Hindlimb muscle (tissue), 1 donor: ENCODE data around the gene SYT15B. TPM values are rescaled to one million over a fixed set of nuclear protein-coding genes. Genes with fewer than 3 reads are reported as not detected.
"Not testable (repeated sequence)": the region's sequence is repeated elsewhere in the genome, so short reads cannot be mapped to it uniquely, and the experiment has no call there.

Experiments
- DNase-seq: peaks from one replicate; pipeline ENCODE4 v3.0.0-alpha.2; 2013
- polyA plus RNA-seq: library from polyadenylated mRNA; unstranded; fragments of 120-200 nt; gene quantifications from one replicate; pipeline ENCODE4 v1.2.1, GENCODE V29; 2013; ENCODE audit not compliant: insufficient read length

The SYT15B gene
- 1.3 TPM for polyA plus RNA-seq

GRCh38 chr10:47763554-47764175 is at the start of gene SYT15B:
TSS of gene SYT15B (minus strand) at chr10:47763592. CDS start at chr10:47762640, 952 bp downstream.
- not testable (repeated sequence) for DNase-seq

GRCh38 chr10:47779590-47779989 is 16.2 kb upstream of the SYT15B start:
- DNase-seq, result not testable (repeated sequence)

- not testable (repeated sequence) for DNase-seq
These were observed 12.2 kb upstream of the SYT15B start for GRCh38 chr10:47775361-47776231.

- DNase-seq, result not testable (repeated sequence)
These were observed 7.4 kb upstream of the SYT15B start for GRCh38 chr10:47770745-47771144.

GRCh38 chr10:47768578-47769115 is 5.3 kb upstream of the SYT15B start:
- not testable (repeated sequence) for DNase-seq

GRCh38 chr10:47768085-47768484 is 4.7 kb upstream of the SYT15B start:
- DNase-seq, result not testable (repeated sequence)

- DNase-seq, result not testable (repeated sequence)
These were observed 3.8 kb upstream of the SYT15B start for GRCh38 chr10:47767236-47767635.

- DNase-seq, result not testable (repeated sequence)
These were observed 1.8 kb upstream of the SYT15B start for GRCh38 chr10:47765232-47765631.

GRCh38 chr10:47762674-47763553 is 478 bp downstream of the SYT15B start:
- not testable (repeated sequence) for DNase-seq

- DNase-seq, result not testable (repeated sequence)
These were observed 4.5 kb downstream of the SYT15B start for GRCh38 chr10:47758855-47759254.

- DNase-seq, result not testable (repeated sequence)
These were observed 7.2 kb downstream of the SYT15B start for GRCh38 chr10:47756169-47756568.

GRCh38 chr10:47753871-47754270 is 9.5 kb downstream of the SYT15B start:
- DNase-seq, result not testable (repeated sequence)

- not testable (repeated sequence) for DNase-seq
These were observed 10.2 kb downstream of the SYT15B start for GRCh38 chr10:47753176-47753575.

GRCh38 chr10:47751821-47752220 is 11.6 kb downstream of the SYT15B start:
- not testable (repeated sequence) for DNase-seq

GRCh38 chr10:47750360-47750759 is 13.0 kb downstream of the SYT15B start:
- DNase-seq, result not testable (repeated sequence)

GRCh38 chr10:47746780-47747376 is 16.5 kb downstream of the SYT15B start:
- peak; percentile 31 for DNase-seq

GRCh38 chr10:47744881-47745280 is 18.5 kb downstream of the SYT15B start:
- DNase-seq, result not testable (repeated sequence)

GRCh38 chr10:47743611-47744550 is 19.5 kb downstream of the SYT15B start:
- peak; percentile 6 for DNase-seq

- DNase-seq, result not testable (repeated sequence)
These were observed 22.5 kb downstream of the SYT15B start for GRCh38 chr10:47740868-47741267.

GRCh38 chr10:47730911-47731310 is 32.5 kb downstream of the SYT15B start:
- not testable (repeated sequence) for DNase-seq
